Neural progenitor cell (in vitro differentiated cells): ENCODE data around the gene AP2M1. TPM values are rescaled to one million over a fixed set of nuclear protein-coding genes. Genes with fewer than 3 reads are reported as not detected.

Experiments used
- DNase-seq: peaks from one replicate; pipeline ENCODE4 v3.0.0-alpha.2; 2016; ENCODE audit warnings: low spot score
- H2AFZ ChIP-seq: fragments of 200-600 bp; sonication (generic); replicated peaks from 2 replicates; pipeline ENCODE4 v1.6.1; 2016; ENCODE audit warnings: antibody characterized with exemption
- H3F3A ChIP-seq: fragments of 200-600 bp; sonication (generic); 2 replicates; pipeline ENCODE4 v1.6.1; 2016; ENCODE audit warnings: antibody characterized with exemption, low read depth
- H3K27ac ChIP-seq: fragments of 200-600 bp; sonication (generic); 2 replicates; pipeline ENCODE4 v1.5.1; 2016; ENCODE audit warnings: mild to moderate bottlenecking
- H3K27me3 ChIP-seq: fragments of 200-600 bp; sonication (generic); 2 replicates; pipeline ENCODE4 v1.6.1; 2016; ENCODE audit warnings: mild to moderate bottlenecking, moderate library complexity
- H3K36me3 ChIP-seq: fragments of 200-600 bp; sonication (generic); 2 replicates; pipeline ENCODE4 v1.5.1; 2016
- H3K4me1 ChIP-seq: fragments of 200-600 bp; sonication (generic); 2 replicates; pipeline ENCODE4 v1.6.1; 2016; ENCODE audit warnings: mixed run types
- H3K4me2 ChIP-seq: fragments of 200-600 bp; sonication (generic); 2 replicates; pipeline ENCODE4 v1.6.1; 2016
- H3K4me3 ChIP-seq: fragments of 200-600 bp; sonication (generic); 2 replicates; pipeline ENCODE4 v1.5.1; 2016
- H3K79me2 ChIP-seq: fragments of 200-600 bp; sonication (generic); 2 replicates; pipeline ENCODE4 v1.6.1; 2016; ENCODE audit warnings: low read depth
- H3K9ac ChIP-seq: fragments of 200-600 bp; sonication (generic); 2 replicates; pipeline ENCODE4 v1.6.1; 2016
- H3K9me3 ChIP-seq: fragments of 200-600 bp; sonication (generic); 2 replicates; pipeline ENCODE4 v1.5.1; 2016; ENCODE audit warnings: low read depth
- H4K20me1 ChIP-seq: fragments of 200-600 bp; sonication (generic); 2 replicates; pipeline ENCODE4 v1.6.1; 2016; ENCODE audit warnings: low read depth
- H3K27ac Mint-ChIP-seq: 3 replicates; pipeline ENCODE4 v1.8.0; 2021; ENCODE audit warnings: mixed read lengths
- H3K27me3 Mint-ChIP-seq: 2 replicates; pipeline ENCODE4 v1.8.0; 2022; ENCODE audit warnings: low read depth, mild to moderate bottlenecking, inconsistent platforms, moderate library complexity, mixed read lengths; ENCODE audit not compliant: insufficient read depth
- H3K36me3 Mint-ChIP-seq: 3 replicates; pipeline ENCODE4 v1.8.0; 2021; ENCODE audit warnings: mixed read lengths
- H3K4me1 Mint-ChIP-seq: 3 replicates; pipeline ENCODE4 v1.8.0; 2021; ENCODE audit warnings: mixed read lengths
- H3K4me3 Mint-ChIP-seq: 3 replicates; pipeline ENCODE4 v1.8.0; 2021; ENCODE audit warnings: mild to moderate bottlenecking, moderate library complexity, mixed read lengths
- H3K9me3 Mint-ChIP-seq: 3 replicates; pipeline ENCODE4 v1.8.0; 2020; ENCODE audit warnings: mixed read lengths
- CTCF ChIP-seq: fragments of 200-600 bp; sonication (generic); IDR thresholded peaks from 2 replicates; pipeline ENCODE4 v1.5.1; 2017; ENCODE audit warnings: antibody characterized with exemption, mild to moderate bottlenecking
- EZH2 ChIP-seq: fragments of 200-600 bp; sonication (generic); IDR thresholded peaks from 2 replicates; pipeline ENCODE4 v1.6.1; 2017; ENCODE audit warnings: antibody characterized with exemption, mild to moderate bottlenecking, moderate library complexity
- EZH2phosphoT487 ChIP-seq: fragments of 200-600 bp; sonication (generic); IDR thresholded peaks from 2 replicates; pipeline ENCODE4 v1.6.1; 2017; ENCODE audit warnings: antibody characterized with exemption
- total RNA-seq: library from RNA; depleted of rRNA; stranded (reverse); fragments of >200 nt; gene quantifications from 2 replicates; pipeline ENCODE4 v1.2.3, GENCODE V29; 2015; ENCODE audit warnings: low replicate concordance

The AP2M1 gene
- total RNA-seq, 1 donor from 2014 or later, result 309 TPM

DNA sequence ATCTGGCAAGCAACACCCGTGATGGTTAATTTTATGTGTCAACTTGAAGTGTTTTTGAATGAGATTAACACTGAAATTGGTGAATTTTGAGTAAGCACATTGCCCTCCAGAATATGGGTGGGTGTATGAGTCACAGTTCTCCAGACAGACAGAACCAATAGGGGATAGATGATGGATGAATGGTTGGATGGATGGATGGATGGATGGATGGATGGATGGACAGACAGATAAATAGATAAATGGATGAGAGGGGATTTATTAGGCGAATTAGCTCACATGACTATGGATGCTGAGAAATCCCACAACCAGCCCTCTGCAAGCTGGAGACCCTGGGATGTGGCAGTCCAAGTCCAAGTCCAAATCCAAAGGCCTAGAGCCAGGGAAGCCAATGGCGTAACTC lies 49.3 kb downstream of the AP2M1 start:
- no peaks in the 10 kb centered on the region for H3K79me2 ChIP-seq
- TF ChIP-seq CTCF, result no peak
- TF ChIP-seq EZH2phosphoT487, result no peak
- TF ChIP-seq EZH2, result no peak
- H3K27ac ChIP-seq, result no peak overlapping the region
- no peak overlapping the region for H3K4me2 ChIP-seq
- H3K4me1 Mint-ChIP-seq, result no peaks in the 10 kb centered on the region
- H3F3A ChIP-seq, result peaks cover 10% of the 10 kb centered on the region
- peaks cover 15% of the 10 kb centered on the region for H4K20me1 ChIP-seq
- no peaks in the 10 kb centered on the region for H3K36me3 Mint-ChIP-seq
- no peak overlapping the region for H2AFZ ChIP-seq
- no peak overlapping the region for H3K4me3 ChIP-seq
- no peaks in the 10 kb centered on the region for H3K36me3 ChIP-seq
- H3K27me3 Mint-ChIP-seq, result peaks cover 31% of the 10 kb centered on the region
- no peaks in the 10 kb centered on the region for H3K4me1 ChIP-seq
- H3K27ac Mint-ChIP-seq, result no peak overlapping the region
- no peaks in the 10 kb centered on the region for H3K9me3 ChIP-seq
- H3K27me3 ChIP-seq, result peaks cover 42% of the 10 kb centered on the region
- H3K4me3 Mint-ChIP-seq, result no peak overlapping the region
- H3K9me3 Mint-ChIP-seq, result no peaks in the 10 kb centered on the region
- DNase-seq, result no peak
- no peak overlapping the region for H3K9ac ChIP-seq

- H3K4me1 Mint-ChIP-seq, result peaks cover 4% of the 10 kb centered on the region
- peaks cover 78% of the 10 kb centered on the region for H3K27me3 ChIP-seq
- H3K9me3 ChIP-seq, result no peaks in the 10 kb centered on the region
- H3K9ac ChIP-seq, result no peak overlapping the region
- H3F3A ChIP-seq, result peaks cover 18% of the 10 kb centered on the region
- H2AFZ ChIP-seq, result no peak overlapping the region
- H3K27ac Mint-ChIP-seq, result no peak overlapping the region
- H3K9me3 Mint-ChIP-seq, result peaks cover under 1% of the 10 kb centered on the region
- DNase-seq, result peak; percentile 62
- H3K27ac ChIP-seq, result no peak overlapping the region
- H3K4me2 ChIP-seq, result no peak overlapping the region
- no peaks in the 10 kb centered on the region for H3K36me3 ChIP-seq
- TF ChIP-seq EZH2phosphoT487 (no peak), EZH2 (no peak), CTCF (peak; percentile 84)
- H3K27me3 Mint-ChIP-seq, result peaks cover 50% of the 10 kb centered on the region
- H3K4me3 Mint-ChIP-seq, result no peak overlapping the region
- H3K4me1 ChIP-seq, result peaks cover 4% of the 10 kb centered on the region
- no peaks in the 10 kb centered on the region for H3K79me2 ChIP-seq
- H3K4me3 ChIP-seq, result no peak overlapping the region
- peaks cover 41% of the 10 kb centered on the region for H4K20me1 ChIP-seq
- H3K36me3 Mint-ChIP-seq, result no peaks in the 10 kb centered on the region
Measured at GRCh38 chr3:184227481-184227935, 52.9 kb downstream of the AP2M1 start.

DNA sequence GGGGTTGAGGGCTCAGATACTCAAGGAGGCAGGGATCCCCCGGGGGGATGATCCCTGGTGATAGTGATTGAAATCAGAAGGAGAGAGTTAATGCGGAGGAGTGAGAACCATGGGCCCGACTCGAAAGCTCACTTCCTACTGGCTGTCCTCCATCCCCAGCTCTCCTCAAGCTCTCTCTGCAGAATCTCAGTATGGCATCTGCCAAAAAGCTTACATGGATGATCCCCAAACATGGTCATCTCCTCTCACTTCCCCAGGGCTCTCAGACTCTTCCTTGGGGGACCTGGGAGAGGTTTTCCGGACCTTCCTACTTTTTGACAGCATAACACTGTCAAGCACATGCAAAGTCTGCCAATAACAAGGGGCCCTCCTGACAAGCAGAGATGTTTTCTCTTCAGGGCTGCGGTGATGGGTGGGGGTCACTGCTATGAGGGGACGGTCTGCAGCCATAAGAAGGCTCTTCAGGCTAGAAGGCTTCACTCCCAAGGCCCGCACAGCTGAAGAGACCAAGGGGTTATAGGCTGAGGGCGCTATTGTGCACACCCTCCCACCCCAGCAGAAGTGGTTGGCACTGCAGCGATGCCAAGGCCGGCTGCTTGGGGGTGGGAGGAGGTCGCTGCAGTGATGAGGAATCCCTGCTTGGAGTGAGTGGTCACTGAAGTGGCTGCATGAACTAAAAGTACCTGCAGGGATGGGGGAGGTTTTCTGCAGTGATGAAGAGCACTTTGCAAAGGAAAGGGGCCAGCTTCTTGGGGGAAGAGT lies 53.9 kb downstream of the AP2M1 start:
- H3K4me2 ChIP-seq, result peak overlapping the region; percentile 90
- peaks cover 42% of the 10 kb centered on the region for H4K20me1 ChIP-seq
- Mint-ChIP-seq H3K27me3 (peaks cover 54% of the 10 kb centered on the region), H3K9me3 (peaks cover 2% of the 10 kb centered on the region), H3K36me3 (no peaks in the 10 kb centered on the region), H3K4me3 (peak overlapping the region; percentile 74), H3K4me1 (peaks cover 4% of the 10 kb centered on the region), H3K27ac (no peak overlapping the region)
- peak overlapping the region; percentile 55 for H3K4me3 ChIP-seq
- H3K4me1 ChIP-seq, result peaks cover 4% of the 10 kb centered on the region
- peak; percentile 14 for DNase-seq
- TF ChIP-seq CTCF, result no peak
- TF ChIP-seq EZH2, result no peak
- no peak for TF ChIP-seq EZH2phosphoT487
- no peak overlapping the region for H2AFZ ChIP-seq
- H3K9ac ChIP-seq, result no peak overlapping the region
- H3K27me3 ChIP-seq, result peaks cover 88% of the 10 kb centered on the region
- H3K27ac ChIP-seq, result no peak overlapping the region
- no peaks in the 10 kb centered on the region for H3K9me3 ChIP-seq
- no peaks in the 10 kb centered on the region for H3K36me3 ChIP-seq
- H3K79me2 ChIP-seq, result no peaks in the 10 kb centered on the region
- H3F3A ChIP-seq, result peaks cover 18% of the 10 kb centered on the region
